Posterior cingulate gyrus (tissue), 11 donors: Measurements from ENCODE around the gene STK32C.
A peak's percentile ranks its signal among the peaks of the same experiment; 100 is the strongest.

ENCODE experiments used
- DNase-seq, 10 donors: peaks; one replicate each; pipeline versions ENCODE4 v3.0.0 to v3.0.0-alpha.2; 2020 to 2021; ENCODE audit warnings: mixed read lengths in 3 of 10
- intact Hi-C: fragments of 100-400 bp; cut with DNase I; formaldehyde crosslinking; loops from one replicate; pipeline ENCODE4 v1.15.1; 2023

STK32C gene

GRCh38 chr10:132195366-132196075, 112.2 kb downstream of the STK32C start:
- intact Hi-C loops: no loop called here
- DNase-seq: peak in 3 of 10 donors; percentile 63 to 75 (median 68)

GRCh38 chr10:132194726-132195125, 113.0 kb downstream of the STK32C start:
- peak in 3 of 10 donors; percentile 40 to 81 (median 63) for DNase-seq
- intact Hi-C loops: no loop called here

GRCh38 chr10:132193907-132194552, 113.7 kb downstream of the STK32C start:
- intact Hi-C loops: no loop called here
- DNase-seq: peak in 3 of 10 donors; percentile 60 to 74 (median 66)

DNA sequence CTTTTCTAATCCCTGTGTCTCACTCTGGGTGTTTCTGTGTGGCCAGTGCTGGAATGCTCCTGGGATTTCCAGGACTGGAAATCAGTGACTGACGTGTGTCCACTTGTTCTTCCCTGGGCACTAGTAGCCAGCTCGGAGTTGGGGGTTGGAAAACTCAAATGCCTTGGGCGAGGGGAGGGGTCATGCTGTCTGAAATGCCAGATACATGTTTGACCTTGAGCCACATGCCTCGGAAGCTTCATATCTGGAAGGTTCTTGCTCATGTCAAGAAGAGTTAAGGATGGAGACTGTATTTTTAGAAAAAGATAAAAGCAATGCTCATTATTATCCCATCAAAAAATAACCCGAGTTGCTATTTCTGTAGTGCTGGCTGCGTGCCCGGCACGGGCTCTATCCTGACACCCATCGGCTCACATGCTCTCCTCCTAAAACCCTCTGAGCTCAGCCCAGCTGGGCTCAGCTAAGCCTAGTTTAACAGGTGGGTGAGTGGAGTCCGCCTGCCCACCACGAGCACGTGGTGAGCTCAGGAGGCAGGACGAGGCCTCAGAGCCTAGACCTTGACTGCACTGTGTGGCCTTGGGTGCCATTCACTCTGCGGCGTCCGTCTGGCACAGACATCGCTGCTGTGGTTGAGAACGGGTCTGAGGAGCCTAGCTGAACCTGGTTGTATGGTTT, 114.6 kb downstream of the STK32C start:
- peak in 4 of 10 donors; percentile 17 to 84 (median 78) for DNase-seq
- intact Hi-C loops: no loop called here

DNA sequence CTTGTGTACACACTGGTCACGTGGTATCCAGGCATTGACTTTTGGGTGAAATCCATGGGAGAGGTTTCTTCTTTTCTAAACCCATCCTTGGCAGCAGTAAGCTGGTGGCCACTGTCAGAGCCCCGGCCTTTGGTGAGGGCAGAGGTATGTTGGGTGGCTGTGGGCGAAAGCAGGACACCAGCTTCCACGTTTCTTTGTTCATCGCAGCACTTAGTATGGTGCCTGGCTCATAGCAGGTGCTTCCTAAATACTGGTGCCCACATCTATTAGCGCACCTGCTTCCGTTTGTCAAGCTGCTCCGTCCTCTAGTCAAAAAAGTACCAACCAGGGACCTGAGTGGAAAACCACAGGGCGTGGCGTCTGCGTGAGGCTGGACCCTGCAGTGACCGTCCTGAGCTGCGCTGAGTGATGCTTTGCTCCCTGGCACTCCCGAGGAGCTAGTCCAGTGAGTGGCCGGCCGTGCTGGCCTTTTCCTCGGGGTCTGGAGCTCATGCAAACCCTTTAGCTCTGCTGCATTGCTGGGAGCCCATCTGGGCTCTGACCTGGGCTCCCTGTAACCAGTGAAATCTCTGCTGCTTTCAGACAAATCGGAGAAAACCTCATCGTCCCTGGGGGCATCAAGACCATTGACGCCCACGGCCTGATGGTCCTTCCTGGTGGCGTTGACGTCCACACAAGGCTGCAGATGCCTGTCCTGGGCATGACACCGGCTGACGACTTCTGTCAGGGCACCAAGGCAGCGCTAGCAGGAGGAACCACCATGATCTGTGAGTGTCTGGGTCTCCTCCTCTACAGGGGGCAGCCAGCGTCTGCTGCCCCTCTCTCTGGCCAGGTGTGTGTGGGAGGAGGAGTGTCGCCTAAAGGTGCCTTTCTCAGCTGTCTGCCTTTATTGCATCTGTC, 115.4 kb downstream of the STK32C start:
- peak in 3 of 10 donors; percentile 6 to 80 (median 70) for DNase-seq
- intact Hi-C loops: no loop called here

GRCh38 chr10:132189810-132190422, 117.8 kb downstream of the STK32C start:
- intact Hi-C loops: no loop called here
- DNase-seq: peak in 5 of 10 donors; percentile 7 to 85 (median 62)

DNA sequence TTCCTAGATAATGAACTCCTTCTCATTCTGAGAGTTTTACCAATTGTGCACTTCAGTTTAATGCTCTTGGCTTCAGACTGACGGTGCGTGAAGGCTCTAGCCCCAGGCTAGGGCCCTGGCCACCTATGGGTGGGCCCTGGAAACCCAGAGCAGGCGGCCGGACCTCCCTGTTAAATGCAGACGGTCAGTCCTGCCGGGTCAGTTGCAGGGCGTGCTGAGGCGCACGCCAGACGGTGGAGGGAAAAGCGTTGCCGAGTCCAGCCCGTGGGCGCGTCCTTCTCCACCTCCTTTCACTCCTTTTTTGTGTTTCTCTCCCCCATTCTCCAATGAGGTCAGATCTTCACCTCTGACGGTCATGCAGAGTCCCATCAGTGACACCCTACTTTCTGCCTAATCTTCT, 118.7 kb downstream of the STK32C start:
- intact Hi-C loops: no loop called here
- peak in 1 of 10 donors; percentile 75 for DNase-seq

- peak in 1 of 10 donors; percentile 85 for DNase-seq
- intact Hi-C loops: no loop called here
These were observed 119.4 kb downstream of the STK32C start for GRCh38 chr10:132188331-132188730.

- DNase-seq: peak in 1 of 10 donors; percentile 80
- intact Hi-C loops: no loop called here
These were observed 120.2 kb downstream of the STK32C start for GRCh38 chr10:132187430-132188138.

GRCh38 chr10:132186488-132187429, 121.0 kb downstream of the STK32C start, which contains the start of gene DPYSL4:
TSS of gene DPYSL4 (plus strand) at chr10:132186948. CDS start at chr10:132187064, 116 bp downstream.
- DNase-seq: peak in 4 of 10 donors; percentile 42 to 85 (median 57)

GRCh38 chr10:132185601-132186487, 121.9 kb downstream of the STK32C start:
- intact Hi-C loops: no loop called here
- peak in 4 of 10 donors; percentile 34 to 81 (median 59) for DNase-seq

More at GRCh38 chr10:132186488-132187429, 121.0 kb downstream of the STK32C start, which contains the start of gene DPYSL4:
- intact Hi-C loops: no loop called here

DNA sequence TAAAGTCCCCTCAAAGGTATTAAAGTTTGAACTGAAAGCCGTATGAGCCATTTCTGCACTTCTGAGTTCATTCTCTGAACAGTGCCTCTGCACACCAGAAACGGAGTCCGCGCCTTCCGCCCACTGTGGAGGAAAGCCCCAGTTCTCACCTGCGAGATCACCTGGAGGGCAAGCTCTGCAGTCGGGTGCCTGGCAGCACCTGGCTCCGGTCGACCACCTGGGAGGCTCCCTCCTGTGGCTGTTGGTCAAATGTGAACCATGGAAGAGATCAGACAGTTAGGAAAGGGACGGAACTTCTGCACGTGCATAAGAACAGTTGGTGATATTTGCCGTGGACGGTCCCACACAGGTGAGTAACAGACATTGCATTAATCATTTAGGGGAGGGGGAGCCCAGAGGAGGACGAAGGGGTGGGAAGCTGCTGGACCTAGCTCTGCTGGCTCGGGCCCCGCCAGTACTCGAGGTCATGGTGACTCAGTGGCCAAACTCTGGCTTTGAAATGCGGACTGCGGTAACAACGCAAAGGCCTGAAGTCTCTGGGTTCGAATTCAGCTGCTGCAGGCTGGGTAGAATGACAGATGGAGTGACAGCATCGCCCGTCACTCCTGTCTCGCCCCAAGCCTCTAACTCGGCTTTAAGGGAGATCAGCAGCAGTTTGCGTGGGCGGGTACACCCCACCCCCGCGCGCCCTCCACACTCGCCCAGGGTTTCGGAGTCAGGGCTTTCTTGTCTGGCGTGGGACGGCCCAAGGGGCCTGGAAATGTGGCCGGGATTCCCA, 122.7 kb downstream of the STK32C start:
- intact Hi-C loops: no loop called here
- peak in 4 of 10 donors; percentile 6 to 64 (median 44) for DNase-seq

GRCh38 chr10:132183046-132183445, 124.7 kb downstream of the STK32C start:
- intact Hi-C loops: no loop called here
- DNase-seq: peak in 3 of 10 donors; percentile 17 to 82 (median 65)

GRCh38 chr10:132182591-132182990, 125.2 kb downstream of the STK32C start:
- intact Hi-C loops: no loop called here
- DNase-seq: peak in 2 of 10 donors; percentile 20 to 67

- intact Hi-C loops: no loop called here
- peak in 5 of 10 donors; percentile 3 to 77 (median 60) for DNase-seq
These were observed 125.9 kb downstream of the STK32C start for GRCh38 chr10:132181691-132182425.
